GM21360 (cell line): ENCODE results near the gene HBQ1.
"Not testable (repeated sequence)": the region's sequence is repeated elsewhere in the genome, so short reads cannot be mapped to it uniquely, and the experiment has no call there.

Experiments used
- ATAC-seq: cut with Tn5 transposase; IDR thresholded peaks from one replicate; pipeline ENCODE4 v1.9.1; 2021; ENCODE audit warnings: mild to moderate bottlenecking, moderate library complexity; ENCODE audit not compliant: unreplicated experiment

Gene HBQ1

DNA sequence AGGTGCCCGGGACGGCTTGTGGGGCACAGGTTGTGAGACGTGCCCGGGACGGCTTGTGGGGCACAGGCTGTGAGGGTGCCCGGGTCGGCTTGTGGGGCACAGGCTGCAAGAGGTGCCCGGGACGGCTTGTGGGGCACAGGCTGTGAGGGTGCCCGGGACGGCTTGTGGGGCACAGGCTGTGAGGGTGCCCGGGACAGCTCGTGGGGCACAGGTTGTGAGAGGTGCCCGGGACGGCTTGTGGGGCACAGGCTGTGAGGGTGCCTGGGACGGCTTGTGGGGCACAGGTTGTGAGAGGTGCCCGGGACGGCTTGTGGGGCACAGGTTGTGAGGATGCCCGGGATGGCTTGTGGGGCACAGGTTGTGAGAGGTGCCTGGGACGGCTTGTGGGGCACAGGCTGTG, 20.0 kb upstream of the HBQ1 start:
- ATAC-seq = not testable (repeated sequence)

DNA sequence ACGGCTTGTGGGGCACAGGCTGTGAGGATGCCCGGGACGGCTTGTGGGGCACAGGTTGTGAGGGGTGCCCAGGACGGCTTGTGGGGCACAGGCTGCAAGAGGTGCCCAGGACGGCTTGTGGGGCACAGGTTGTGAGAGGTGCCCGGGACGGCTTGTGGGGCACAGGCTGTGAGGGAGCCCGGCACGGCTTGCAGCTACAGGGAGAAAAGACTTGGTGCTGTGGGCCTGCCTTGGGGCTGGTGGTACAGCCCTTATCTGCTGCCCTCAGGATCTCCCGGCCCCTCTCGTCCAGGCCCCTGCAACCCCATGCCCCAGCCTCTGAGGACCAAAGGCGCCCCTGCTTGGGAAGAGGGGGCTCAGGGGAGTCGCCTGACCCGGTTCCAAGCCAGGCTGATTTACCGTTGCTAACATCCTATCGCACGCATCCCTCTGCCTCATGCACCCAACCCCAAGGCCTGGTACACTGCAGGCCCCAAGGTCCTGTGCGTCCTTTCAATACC, 19.5 kb upstream of the HBQ1 start:
- no peak for ATAC-seq

GRCh38 chr16:162271-162991, 17.8 kb upstream of the HBQ1 start:
- ATAC-seq = no peak

GRCh38 chr16:163139-163538, 17.1 kb upstream of the HBQ1 start:
- not testable (repeated sequence) for ATAC-seq

- ATAC-seq = not testable (repeated sequence)
Measured at GRCh38 chr16:163696-164095, 16.6 kb upstream of the HBQ1 start.

DNA sequence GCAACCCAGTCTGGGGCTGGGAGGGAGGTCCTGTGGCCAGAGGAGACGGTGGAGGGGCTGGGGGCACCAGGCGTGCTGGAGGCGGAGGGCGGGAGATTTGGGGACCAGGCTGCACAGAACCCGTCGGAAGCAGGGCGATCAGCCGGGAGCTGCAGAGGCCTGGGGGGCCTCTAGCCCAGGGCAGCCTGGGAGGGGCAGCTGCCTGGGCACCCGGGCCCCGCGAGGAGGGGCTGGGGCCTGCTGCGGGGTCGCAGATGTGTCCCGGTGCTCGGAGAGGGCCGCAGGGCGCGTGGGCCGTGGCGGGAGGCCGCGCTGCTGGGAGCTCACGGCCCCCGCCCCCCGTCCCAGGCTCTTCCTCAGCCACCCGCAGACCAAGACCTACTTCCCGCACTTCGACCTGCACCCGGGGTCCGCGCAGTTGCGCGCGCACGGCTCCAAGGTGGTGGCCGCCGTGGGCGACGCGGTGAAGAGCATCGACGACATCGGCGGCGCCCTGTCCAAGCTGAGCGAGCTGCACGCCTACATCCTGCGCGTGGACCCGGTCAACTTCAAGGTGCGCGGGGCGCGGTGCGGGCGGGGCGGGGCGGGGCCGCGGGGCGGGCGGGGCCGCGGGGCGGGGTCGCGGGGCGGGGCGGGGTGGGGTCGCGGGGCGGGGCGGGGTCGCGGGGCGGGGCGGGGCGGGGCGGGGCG, 16.0 kb upstream of the HBQ1 start:
- not testable (repeated sequence) for ATAC-seq

- ATAC-seq = no peak
Measured at GRCh38 chr16:164827-165538, 15.3 kb upstream of the HBQ1 start.

DNA sequence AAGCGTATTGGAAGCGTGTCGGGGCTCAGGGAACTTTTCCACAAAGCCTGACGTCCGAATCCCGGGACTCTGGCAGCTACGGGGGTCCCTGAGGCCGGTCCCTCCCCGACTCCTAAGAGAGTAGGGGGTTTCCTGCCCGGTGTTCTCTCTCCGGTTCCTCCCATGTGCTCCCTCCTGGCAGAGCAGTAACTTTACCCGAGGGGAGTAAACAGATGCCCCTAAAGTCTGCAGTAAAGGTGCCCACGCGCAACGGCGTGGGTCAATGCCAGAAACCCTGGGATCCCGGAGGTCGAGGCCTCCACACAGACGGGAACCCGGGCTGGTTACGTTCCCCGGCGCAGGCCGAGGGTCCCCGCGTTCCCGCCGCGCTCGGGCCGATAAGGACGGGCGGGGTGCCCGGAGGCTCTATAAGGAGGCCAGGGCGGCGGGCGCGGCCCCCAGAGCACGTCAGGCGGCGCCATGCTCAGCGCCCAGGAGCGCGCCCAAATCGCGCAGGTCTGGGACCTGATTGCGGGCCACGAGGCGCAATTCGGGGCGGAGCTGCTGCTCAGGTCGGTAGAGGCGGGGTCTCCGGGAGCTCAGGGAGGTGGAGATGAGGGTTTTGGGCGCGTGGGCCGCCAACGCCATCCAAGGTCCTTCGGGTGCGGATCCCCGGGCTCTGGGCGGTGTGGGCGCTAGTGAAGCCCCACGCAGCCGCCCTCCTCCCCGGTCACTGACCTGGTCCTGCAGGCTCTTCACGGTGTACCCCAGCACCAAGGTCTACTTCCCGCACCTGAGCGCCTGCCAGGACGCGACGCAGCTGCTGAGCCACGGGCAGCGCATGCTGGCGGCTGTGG, 14.5 kb upstream of the HBQ1 start, which contains the start of gene HBM:
TSS of gene HBM (plus strand) at position 440 of the 836 bp plus-strand sequence. CDS start at position 460, 20 bp downstream.
- ATAC-seq = no peak

- no peak for ATAC-seq
Measured at GRCh38 chr16:166375-167121, 13.7 kb upstream of the HBQ1 start.

GRCh38 chr16:167122-167690, 13.1 kb upstream of the HBQ1 start:
- no peak for ATAC-seq

- ATAC-seq = no peak
Measured at GRCh38 chr16:168424-168823, 11.8 kb upstream of the HBQ1 start.

DNA sequence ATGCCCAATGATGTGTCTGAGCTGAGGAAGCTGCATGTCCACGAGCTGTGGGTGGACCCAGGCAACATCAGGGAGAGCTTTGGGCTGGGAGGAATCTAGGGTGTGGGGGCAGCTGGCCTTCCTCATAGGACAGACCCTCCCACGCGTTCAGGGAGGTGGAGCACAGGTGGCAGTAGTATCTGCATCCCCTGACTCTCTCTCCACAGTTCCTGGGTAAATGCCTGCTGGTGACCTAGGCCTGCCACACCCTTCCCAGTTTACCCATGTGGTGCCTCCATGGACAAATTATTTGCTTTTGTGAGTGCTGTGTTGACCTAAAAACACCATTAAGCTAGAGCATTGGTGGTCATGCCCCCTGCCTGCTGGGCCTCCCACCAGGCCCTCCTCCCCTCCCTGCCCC, 11.2 kb upstream of the HBQ1 start:
- ATAC-seq = no peak

- ATAC-seq = not testable (repeated sequence)
Measured at GRCh38 chr16:170088-170507, 10.2 kb upstream of the HBQ1 start.

GRCh38 chr16:170788-171187, 9.5 kb upstream of the HBQ1 start:
- no peak for ATAC-seq

- ATAC-seq = not testable (repeated sequence)
Measured at GRCh38 chr16:172374-172941, 7.8 kb upstream of the HBQ1 start, which contains the start of gene HBA2. Gene HBA2 (plus strand): TSS chr16:172876. CDS start chr16:172913, 37 bp downstream.

GRCh38 chr16:173211-173854, 6.9 kb upstream of the HBQ1 start:
- not testable (repeated sequence) for ATAC-seq

- ATAC-seq = not testable (repeated sequence)
Measured at GRCh38 chr16:173928-174769, 6.1 kb upstream of the HBQ1 start.
